OCI-LY7 (cell line): ENCODE measurements around the gene WNK2. TPM values are rescaled to one million over a fixed set of nuclear protein-coding genes. Genes with fewer than 3 reads are reported as not detected.

Experiments
- BruUV-seq: library from RNA; stranded (reverse); fragments of 400-500 nt; replicated peaks from 2 replicates; lab custom pipeline; 2021; lab: Mats Ljungman, UMichigan
- CTCF ChIA-PET: fragments of 300-600 bp; sonication (Branson Sonifier 250); formaldehyde crosslinking; loops from one replicate; lab custom pipeline; 2022; ENCODE audit warnings: antibody characterized with exemption; ENCODE audit not compliant: unreplicated experiment; lab: Charles Lee
- POLR2A ChIA-PET: fragments of 300-600 bp; sonication (Branson Sonifier 250); formaldehyde crosslinking; loops from one replicate; lab custom pipeline; 2022; ENCODE audit warnings: antibody characterized with exemption; lab: Charles Lee
- DNase-seq: peaks from one replicate; pipeline ENCODE4 v3.0.0-alpha.2; 2015; ENCODE audit warnings: low spot score
- H2AFZ ChIP-seq: fragments of 200-600 bp; sonication (generic), shearing (Covaris generic); 2 replicates; pipeline ENCODE4 v1.6.1; 2014; ENCODE audit warnings: mild to moderate bottlenecking, antibody characterized with exemption, low read length, moderate library complexity
- H3K27ac ChIP-seq: fragments of 200-600 bp; sonication (generic); 2 replicates; pipeline ENCODE4 v1.5.1; 2014; ENCODE audit warnings: mixed run types, low read depth, mild to moderate bottlenecking, moderate library complexity, low read length, inconsistent platforms; ENCODE audit not compliant: poor library complexity, severe bottlenecking
- H3K36me3 ChIP-seq: fragments of 200-600 bp; sonication (generic); 2 replicates; pipeline ENCODE4 v1.6.1; 2014; ENCODE audit warnings: mild to moderate bottlenecking, antibody characterized with exemption, low read length, moderate library complexity, mixed read lengths; ENCODE audit not compliant: insufficient read depth
- H3K4me1 ChIP-seq: fragments of 200-600 bp; sonication (generic); 2 replicates; pipeline ENCODE4 v1.5.1; 2014; ENCODE audit warnings: mild to moderate bottlenecking, low read length; ENCODE audit not compliant: insufficient read depth, poor library complexity, severe bottlenecking
- H3K4me2 ChIP-seq: fragments of 200-600 bp; sonication (generic); 2 replicates; pipeline ENCODE4 v1.6.1; 2014; ENCODE audit warnings: mild to moderate bottlenecking, low read length
- H3K4me3 ChIP-seq: fragments of 200-600 bp; sonication (generic); 2 replicates; pipeline ENCODE4 v1.5.1; 2014; ENCODE audit warnings: mild to moderate bottlenecking, low read depth, low read length; ENCODE audit not compliant: poor library complexity, severe bottlenecking
- H3K79me2 ChIP-seq: fragments of 200-600 bp; sonication (generic); 2 replicates; pipeline ENCODE4 v1.6.1; 2016; ENCODE audit warnings: low read depth, mild to moderate bottlenecking, low read length, moderate library complexity, mixed read lengths; ENCODE audit not compliant: insufficient read depth
- H3K9me2 ChIP-seq: fragments of 200-600 bp; sonication (generic); 2 replicates; pipeline ENCODE4 v1.6.1; 2016; ENCODE audit warnings: mild to moderate bottlenecking, low read length, mixed read lengths; ENCODE audit not compliant: insufficient read depth
- H3K9me3 ChIP-seq: fragments of 200-600 bp; sonication (generic); 2 replicates; pipeline ENCODE4 v1.6.1; 2014; ENCODE audit warnings: mild to moderate bottlenecking, mixed run types, low read length, mixed read lengths
- H4K20me1 ChIP-seq: fragments of 200-600 bp; sonication (generic); 2 replicates; pipeline ENCODE4 v1.6.1; 2014; ENCODE audit warnings: mild to moderate bottlenecking, antibody characterized with exemption, low read length, moderate library complexity, mixed read lengths; ENCODE audit not compliant: insufficient read depth
- EZH2phosphoT487 ChIP-seq: fragments of 200-600 bp; sonication (generic); IDR thresholded peaks from 2 replicates; pipeline ENCODE4 v1.6.1; 2018; ENCODE audit warnings: low read depth, borderline replicate concordance, mild to moderate bottlenecking, mixed run types, antibody characterized with exemption, low read length, moderate library complexity, mixed read lengths
- intact Hi-C: fragments of 100-400 bp; cut with micrococcal nuclease; formaldehyde crosslinking; loops from one replicate; pipeline ENCODE4 v1.10.0; 2022; ENCODE audit not compliant: unreplicated experiment
- total RNA-seq, 2 experiments: library from RNA; depleted of rRNA in 1 of 2; stranded (reverse); fragments of >200 nt in 1 of 2; shearing (Covaris generic) in 1 of 2; gene quantifications; 2 replicates each; pipeline ENCODE4 v1.2.3, GENCODE V29; 2014 to 2022
- TF ChIP-seq, protein P1 (sequence below): fragments of 200-600 bp; sonication (generic); conservative IDR thresholded peaks from 2 replicates; pipeline ENCODE4 v1.5.1; 2014; ENCODE audit warnings: mild to moderate bottlenecking, antibody characterized with exemption, low read length, moderate library complexity, mixed read lengths

The WNK2 gene
- total RNA-seq, 2 experiments from 2014 or later = 142 to 194 TPM

DNA sequence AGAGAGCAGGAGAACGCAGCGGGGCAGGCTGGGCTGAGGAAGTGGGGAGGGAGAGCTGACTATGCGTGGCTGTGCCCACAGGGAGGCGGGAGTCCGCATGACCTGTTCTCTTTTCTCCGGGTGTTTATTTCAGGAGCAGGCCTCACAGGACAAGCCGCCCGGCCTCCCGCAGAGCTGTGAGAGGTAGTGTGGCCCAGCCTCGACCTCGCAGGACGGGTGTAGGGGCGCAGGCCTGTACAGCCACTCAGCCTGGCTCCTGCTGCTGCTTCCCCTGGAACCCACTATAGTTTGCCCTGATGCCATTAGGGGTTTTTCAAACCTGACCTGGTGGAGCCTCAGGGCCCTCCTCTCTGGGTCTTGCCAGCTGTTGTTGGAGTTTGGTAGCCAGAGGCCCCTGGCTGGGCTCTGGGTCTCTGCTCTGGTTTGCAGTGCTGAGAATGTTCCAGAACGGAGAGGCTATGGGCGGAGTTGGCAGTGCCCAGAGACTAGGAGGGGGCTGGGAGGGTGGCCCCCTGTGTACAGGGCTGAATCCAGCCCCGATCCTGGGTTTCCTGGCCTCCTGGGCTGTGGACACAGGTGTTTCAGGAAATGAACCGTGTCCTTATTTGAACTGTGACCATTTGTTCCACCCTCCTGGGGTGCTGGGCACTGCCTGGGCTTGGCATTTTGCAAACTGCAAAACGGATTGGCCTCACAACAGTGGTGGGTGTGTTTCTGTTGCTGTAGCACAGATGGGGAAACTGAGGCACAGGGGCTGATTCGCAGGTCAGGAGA lies 78.8 kb downstream of the WNK2 start:
- no peak for DNase-seq
- peaks cover 69% of the 10 kb centered on the region for H3K4me1 ChIP-seq
- BruUV-seq = no TSS peak
- H3K4me3 ChIP-seq = no peak overlapping the region
- H2AFZ ChIP-seq = no peak overlapping the region
- ChIA-PET POLR2A (interaction anchor here (0.9 to 1.3 kb wide), 3 partner anchors 24 to 42 kb away, joined by 3 to 6 read pairs (median 4); no protein-coding TSS in a partner anchor), CTCF (interaction anchor here (1.1 to 2.3 kb wide), 3 partner anchors 24 to 40 kb away, joined by 3 to 15 read pairs (median 7); no protein-coding TSS in a partner anchor)
- intact Hi-C loops = loop anchor here (10.0 kb wide), 1 partner anchor 538 kb away; no protein-coding TSS in a partner anchor
- H3K4me2 ChIP-seq = peak overlapping the region; percentile 50
- peaks cover 36% of the 10 kb centered on the region; the same call in 1 of the 2 replicates for H3K79me2 ChIP-seq
- H3K9me2 ChIP-seq = no peaks in the 10 kb centered on the region
- no peaks in the 10 kb centered on the region for H3K9me3 ChIP-seq
- no peaks in the 10 kb centered on the region for H4K20me1 ChIP-seq
- TF ChIP-seq EZH2phosphoT487 = no peak
- TF ChIP-seq, protein P1, sequence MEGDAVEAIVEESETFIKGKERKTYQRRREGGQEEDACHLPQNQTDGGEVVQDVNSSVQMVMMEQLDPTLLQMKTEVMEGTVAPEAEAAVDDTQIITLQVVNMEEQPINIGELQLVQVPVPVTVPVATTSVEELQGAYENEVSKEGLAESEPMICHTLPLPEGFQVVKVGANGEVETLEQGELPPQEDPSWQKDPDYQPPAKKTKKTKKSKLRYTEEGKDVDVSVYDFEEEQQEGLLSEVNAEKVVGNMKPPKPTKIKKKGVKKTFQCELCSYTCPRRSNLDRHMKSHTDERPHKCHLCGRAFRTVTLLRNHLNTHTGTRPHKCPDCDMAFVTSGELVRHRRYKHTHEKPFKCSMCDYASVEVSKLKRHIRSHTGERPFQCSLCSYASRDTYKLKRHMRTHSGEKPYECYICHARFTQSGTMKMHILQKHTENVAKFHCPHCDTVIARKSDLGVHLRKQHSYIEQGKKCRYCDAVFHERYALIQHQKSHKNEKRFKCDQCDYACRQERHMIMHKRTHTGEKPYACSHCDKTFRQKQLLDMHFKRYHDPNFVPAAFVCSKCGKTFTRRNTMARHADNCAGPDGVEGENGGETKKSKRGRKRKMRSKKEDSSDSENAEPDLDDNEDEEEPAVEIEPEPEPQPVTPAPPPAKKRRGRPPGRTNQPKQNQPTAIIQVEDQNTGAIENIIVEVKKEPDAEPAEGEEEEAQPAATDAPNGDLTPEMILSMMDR = no peak
- H3K27ac ChIP-seq = peak overlapping the region; percentile 64
- peaks cover 33% of the 10 kb centered on the region for H3K36me3 ChIP-seq

DNA sequence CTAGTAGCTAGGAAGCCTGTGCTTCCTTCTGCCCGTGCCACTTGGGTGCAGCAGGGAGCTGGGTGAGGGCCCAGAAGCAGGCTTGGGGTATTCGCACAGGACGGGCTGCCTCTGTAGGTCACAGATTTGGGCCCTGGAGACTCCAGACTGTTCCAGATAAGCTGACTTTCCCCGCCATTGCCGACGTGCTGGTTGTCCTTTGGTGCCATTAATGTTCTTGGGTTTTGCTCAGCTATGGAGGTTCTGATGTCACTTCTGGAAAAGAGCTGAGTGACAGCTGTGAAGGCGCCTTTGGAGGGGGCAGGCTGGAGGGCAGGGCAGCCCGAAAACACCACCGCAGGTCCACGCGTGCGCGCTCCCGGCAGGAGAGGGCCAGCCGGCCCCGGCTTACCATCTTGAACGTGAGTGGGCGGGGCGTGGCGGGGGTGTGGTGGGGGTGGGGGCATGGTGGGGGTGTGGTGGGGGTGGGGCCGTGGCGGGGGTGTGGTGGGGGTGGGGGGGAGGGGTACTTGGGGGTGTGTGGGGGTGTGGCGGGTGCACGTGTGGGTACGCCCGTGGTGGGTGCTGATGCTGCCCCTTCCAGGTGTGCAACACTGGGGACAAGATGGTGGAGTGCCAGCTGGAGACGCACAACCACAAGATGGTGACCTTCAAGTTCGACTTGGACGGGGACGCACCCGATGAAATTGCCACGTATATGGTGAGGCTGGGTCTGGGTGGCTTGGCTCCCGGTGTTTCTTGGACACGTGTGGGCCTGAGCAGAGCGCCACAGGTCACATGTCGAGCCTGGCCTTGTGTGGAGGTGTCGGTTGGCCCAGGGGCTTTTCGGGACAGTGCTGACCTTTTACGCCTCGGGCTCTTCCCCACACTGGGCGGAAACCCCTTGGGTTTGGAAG lies 79.6 kb downstream of the WNK2 start:
- TF ChIP-seq, protein P1 = no peak; the same call in 1 of the 2 replicates
- no peak for TF ChIP-seq EZH2phosphoT487
- BruUV-seq = no TSS peak

More for the DNA sequence above, 79.6 kb downstream of the WNK2 start:
- Histone ChIP-seq H3K9me3 (no peaks in the 10 kb centered on the region), H2AFZ (no peak overlapping the region), H4K20me1 (no peaks in the 10 kb centered on the region), H3K27ac (peak overlapping the region; percentile 99), H3K36me3 (peaks cover 42% of the 10 kb centered on the region), H3K4me3 (no peak overlapping the region), H3K9me2 (no peaks in the 10 kb centered on the region), H3K79me2 (peaks cover 43% of the 10 kb centered on the region; the same call in 1 of the 2 replicates), H3K4me1 (peaks cover 77% of the 10 kb centered on the region), H3K4me2 (peak overlapping the region; percentile 97)
- peak; percentile 46 for DNase-seq
- ChIA-PET CTCF (interaction anchor here (1.3 kb wide), 1 partner anchor 39 kb away, joined by 7 read pairs; no protein-coding TSS in a partner anchor), POLR2A (interaction anchor here (0.6 to 10.8 kb wide), 4 partner anchors 12 to 41 kb away, joined by 3 to 170 read pairs (median 4); no protein-coding TSS in a partner anchor)
- intact Hi-C loops = loop anchor here (10.0 kb wide), 1 partner anchor 539 kb away; no protein-coding TSS in a partner anchor
